ENCODE results near the gene CACTIN.

The CACTIN gene

GRCh38 chr19:3604987-3605343, 21.6 kb downstream of the CACTIN start:
- Histone ChIP-seq H3K27me3 (replicated peaks in 2 of 5; ENCODE audit: control insufficient read depth in 4 of 5, insufficient read depth in 5 of 5, low read length in 4 of 5) (no peaks in the 10 kb centered on the region), H3K4me1 (ENCODE audit: control extremely low read depth in 1 of 4, control insufficient read depth in 4 of 4, insufficient read depth in 4 of 4, low read length in 3 of 4) (peaks cover 11 to 62% (median 59%) of the 10 kb centered on the region in 4 experiments), H3K36me3 (ENCODE audit: control insufficient read depth in 4 of 4, insufficient read depth in 4 of 4, low read length in 3 of 4) (peaks cover 0 to 14% (median 4%) of the 10 kb centered on the region in 4 experiments), H3K4me3 (ENCODE audit: control insufficient read depth in 1 of 7, extremely low read depth in 1 of 7, insufficient read depth in 4 of 7, low read depth in 2 of 7, low read length in 6 of 7) (peak overlapping the region in 6 of 7 experiments; percentile 43 to 81 (median 73)), H3K27ac (ENCODE audit: insufficient read depth in 1 of 2, low read depth in 1 of 2, low read length in 2 of 2, poor library complexity in 1 of 2, severe bottlenecking in 2 of 2) (no peak overlapping the region), H3K9me3 (ENCODE audit: control extremely low read depth in 1 of 5, control insufficient read depth in 4 of 5, insufficient read depth in 2 of 5, low read depth in 1 of 5, low read length in 4 of 5) (no peaks in the 10 kb centered on the region)
- CTCF ChIA-PET: interaction anchor here (1.2 to 2.3 kb wide), 5 partner anchors 8 to 23 kb away, joined by 3 to 8 read pairs (median 4); no protein-coding TSS in a partner anchor
- peak in 2 of 3 donors; percentile 54 to 61 for DNase-seq
- WGBS (ENCODE audit: insufficient coverage): 0% methylated on average over 6 of the region's 11 CpGs
- POLR2A ChIA-PET: interaction anchor here (0.8 kb wide), 2 partner anchors 14 to 20 kb away, joined by 3 read pairs; partner anchors contain the start of gene GIPC3

GRCh38 chr19:3604227-3604986, 22.2 kb downstream of the CACTIN start:
- DNase-seq: no peak
- peaks cover 0 to 17% (median 4%) of the 10 kb centered on the region in 4 experiments for H3K36me3 ChIP-seq (ENCODE audit: control insufficient read depth in 4 of 4, insufficient read depth in 4 of 4, low read length in 3 of 4)
- H3K4me1 ChIP-seq (ENCODE audit: control extremely low read depth in 1 of 4, control insufficient read depth in 4 of 4, insufficient read depth in 4 of 4, low read length in 3 of 4): peaks cover 11 to 57% (median 54%) of the 10 kb centered on the region in 4 experiments
- 62% methylated on average over 17 of the region's 27 CpGs for WGBS (ENCODE audit: insufficient coverage)
- no peak overlapping the region for H3K27ac ChIP-seq (ENCODE audit: insufficient read depth in 1 of 2, low read depth in 1 of 2, low read length in 2 of 2, poor library complexity in 1 of 2, severe bottlenecking in 2 of 2)
- no peaks in the 10 kb centered on the region for H3K9me3 ChIP-seq (ENCODE audit: control extremely low read depth in 1 of 5, control insufficient read depth in 4 of 5, insufficient read depth in 2 of 5, low read depth in 1 of 5, low read length in 4 of 5)
- no peaks in the 10 kb centered on the region for H3K27me3 ChIP-seq (replicated peaks in 2 of 5; ENCODE audit: control insufficient read depth in 4 of 5, insufficient read depth in 5 of 5, low read length in 4 of 5)
- CTCF ChIA-PET: interaction anchor here (1.2 to 2.3 kb wide), 6 partner anchors 9 to 48 kb away, joined by 3 to 8 read pairs (median 4); no protein-coding TSS in a partner anchor
- POLR2A ChIA-PET: interaction anchor here (0.8 kb wide), 2 partner anchors 13 to 19 kb away, joined by 3 read pairs; partner anchors contain the start of gene GIPC3
- peak overlapping the region in 6 of 7 experiments; percentile 43 to 81 (median 73) for H3K4me3 ChIP-seq (ENCODE audit: control insufficient read depth in 1 of 7, extremely low read depth in 1 of 7, insufficient read depth in 4 of 7, low read depth in 2 of 7, low read length in 6 of 7)

- WGBS (ENCODE audit: insufficient coverage): 97% methylated on average over 19 of the region's 23 CpGs
- Histone ChIP-seq H3K36me3 (ENCODE audit: control insufficient read depth in 4 of 4, insufficient read depth in 4 of 4, low read length in 3 of 4) (peaks cover 0 to 17% (median 4%) of the 10 kb centered on the region in 4 experiments), H3K27me3 (replicated peaks in 2 of 5; ENCODE audit: control insufficient read depth in 4 of 5, insufficient read depth in 5 of 5, low read length in 4 of 5) (no peaks in the 10 kb centered on the region), H3K27ac (ENCODE audit: insufficient read depth in 1 of 2, low read depth in 1 of 2, low read length in 2 of 2, poor library complexity in 1 of 2, severe bottlenecking in 2 of 2) (no peak overlapping the region), H3K9me3 (ENCODE audit: control extremely low read depth in 1 of 5, control insufficient read depth in 4 of 5, insufficient read depth in 2 of 5, low read depth in 1 of 5, low read length in 4 of 5) (no peaks in the 10 kb centered on the region), H3K4me1 (ENCODE audit: control extremely low read depth in 1 of 4, control insufficient read depth in 4 of 4, insufficient read depth in 4 of 4, low read length in 3 of 4) (peaks cover 11 to 46% (median 44%) of the 10 kb centered on the region in 4 experiments), H3K4me3 (ENCODE audit: control insufficient read depth in 1 of 7, extremely low read depth in 1 of 7, insufficient read depth in 4 of 7, low read depth in 2 of 7, low read length in 6 of 7) (no peak overlapping the region)
- CTCF ChIA-PET: interaction anchor here (0.7 to 2.3 kb wide), 5 partner anchors 12 to 47 kb away, joined by 4 to 8 read pairs (median 4); no protein-coding TSS in a partner anchor
- DNase-seq: no peak
- POLR2A ChIA-PET: no interaction called here
These were observed 23.3 kb downstream of the CACTIN start for GRCh38 chr19:3603121-3603811.

GRCh38 chr19:3601021-3601420, 25.6 kb downstream of the CACTIN start:
- Histone ChIP-seq H3K4me1 (ENCODE audit: control extremely low read depth in 1 of 4, control insufficient read depth in 4 of 4, insufficient read depth in 4 of 4, low read length in 3 of 4) (peaks cover 6 to 24% (median 24%) of the 10 kb centered on the region in 4 experiments), H3K36me3 (ENCODE audit: control insufficient read depth in 4 of 4, insufficient read depth in 4 of 4, low read length in 3 of 4) (peaks cover 0 to 20% (median 5%) of the 10 kb centered on the region in 4 experiments), H3K27ac (ENCODE audit: insufficient read depth in 1 of 2, low read depth in 1 of 2, low read length in 2 of 2, poor library complexity in 1 of 2, severe bottlenecking in 2 of 2) (no peak overlapping the region), H3K4me3 (ENCODE audit: control insufficient read depth in 1 of 7, extremely low read depth in 1 of 7, insufficient read depth in 4 of 7, low read depth in 2 of 7, low read length in 6 of 7) (no peak overlapping the region), H3K9me3 (ENCODE audit: control extremely low read depth in 1 of 5, control insufficient read depth in 4 of 5, insufficient read depth in 2 of 5, low read depth in 1 of 5, low read length in 4 of 5) (no peaks in the 10 kb centered on the region), H3K27me3 (replicated peaks in 2 of 5; ENCODE audit: control insufficient read depth in 4 of 5, insufficient read depth in 5 of 5, low read length in 4 of 5) (no peaks in the 10 kb centered on the region)
- CTCF ChIA-PET: interaction anchor here (0.7 to 1.4 kb wide), 6 partner anchors 9 to 17 kb away, joined by 3 to 7 read pairs (median 4); partner anchors contain the start of gene GIPC3
- DNase-seq: no peak
- 96% methylated on average over 7 of the region's 12 CpGs for WGBS (ENCODE audit: insufficient coverage)
- POLR2A ChIA-PET: no interaction called here

GRCh38 chr19:3599776-3600187, 26.8 kb downstream of the CACTIN start:
- WGBS (ENCODE audit: insufficient coverage): 97% methylated on average over 28 of the region's 28 CpGs
- POLR2A ChIA-PET: interaction anchor here (0.7 kb wide), 1 partner anchor 29 kb away, joined by 3 read pairs; no protein-coding TSS in a partner anchor

GRCh38 chr19:3595521-3596061, 31.0 kb downstream of the CACTIN start:
- no peak for DNase-seq
- no peak overlapping the region for H3K27ac ChIP-seq (ENCODE audit: insufficient read depth in 1 of 2, low read depth in 1 of 2, low read length in 2 of 2, poor library complexity in 1 of 2, severe bottlenecking in 2 of 2)
- H3K36me3 ChIP-seq (ENCODE audit: control insufficient read depth in 4 of 4, insufficient read depth in 4 of 4, low read length in 3 of 4): peaks cover 0 to 16% (median 5%) of the 10 kb centered on the region in 4 experiments
- no peaks in the 10 kb centered on the region for H3K27me3 ChIP-seq (replicated peaks in 2 of 5; ENCODE audit: control insufficient read depth in 4 of 5, insufficient read depth in 5 of 5, low read length in 4 of 5)
- no peak overlapping the region for H3K4me3 ChIP-seq (ENCODE audit: control insufficient read depth in 1 of 7, extremely low read depth in 1 of 7, insufficient read depth in 4 of 7, low read depth in 2 of 7, low read length in 6 of 7)
- no peaks in the 10 kb centered on the region for H3K4me1 ChIP-seq (ENCODE audit: control extremely low read depth in 1 of 4, control insufficient read depth in 4 of 4, insufficient read depth in 4 of 4, low read length in 3 of 4)
- POLR2A ChIA-PET: no interaction called here
- CTCF ChIA-PET: interaction anchor here (0.8 to 1.4 kb wide), 2 partner anchors 8 to 9 kb away, joined by 3 to 4 read pairs; no protein-coding TSS in a partner anchor
- no peaks in the 10 kb centered on the region for H3K9me3 ChIP-seq (ENCODE audit: control extremely low read depth in 1 of 5, control insufficient read depth in 4 of 5, insufficient read depth in 2 of 5, low read depth in 1 of 5, low read length in 4 of 5)
- WGBS (ENCODE audit: insufficient coverage): 95% methylated on average over 33 of the region's 34 CpGs

More at GRCh38 chr19:3599776-3600187, 26.8 kb downstream of the CACTIN start:
- H3K36me3 ChIP-seq (ENCODE audit: control insufficient read depth in 4 of 4, insufficient read depth in 4 of 4, low read length in 3 of 4): peaks cover 0 to 25% (median 5%) of the 10 kb centered on the region in 4 experiments
- H3K27me3 ChIP-seq (replicated peaks in 2 of 5; ENCODE audit: control insufficient read depth in 4 of 5, insufficient read depth in 5 of 5, low read length in 4 of 5): no peaks in the 10 kb centered on the region
- CTCF ChIA-PET: interaction anchor here (1.4 kb wide), 1 partner anchor 16 kb away, joined by 6 read pairs; no protein-coding TSS in a partner anchor
- peaks cover 0 to 12% (median 11%) of the 10 kb centered on the region in 4 experiments for H3K4me1 ChIP-seq (ENCODE audit: control extremely low read depth in 1 of 4, control insufficient read depth in 4 of 4, insufficient read depth in 4 of 4, low read length in 3 of 4)
- H3K4me3 ChIP-seq (ENCODE audit: control insufficient read depth in 1 of 7, extremely low read depth in 1 of 7, insufficient read depth in 4 of 7, low read depth in 2 of 7, low read length in 6 of 7): no peak overlapping the region
- no peak overlapping the region for H3K27ac ChIP-seq (ENCODE audit: insufficient read depth in 1 of 2, low read depth in 1 of 2, low read length in 2 of 2, poor library complexity in 1 of 2, severe bottlenecking in 2 of 2)
- DNase-seq: no peak
- H3K9me3 ChIP-seq (ENCODE audit: control extremely low read depth in 1 of 5, control insufficient read depth in 4 of 5, insufficient read depth in 2 of 5, low read depth in 1 of 5, low read length in 4 of 5): no peaks in the 10 kb centered on the region
